ENCODE data around the gene PFAS.

GRCh38 chr17:8300226-8300625, 51.1 kb downstream of the PFAS start:
- TF ChIP-seq CTCF (IDR thresholded peaks at IDR 0.05) = no peak
- no peak for TF ChIP-seq POLR2A (IDR thresholded peaks at IDR 0.05)

Data from esophagus squamous epithelium (tissue), 4 donors.